T-helper 9 cell (primary cell): ENCODE measurements around the gene SNX4.
"Not testable (repeated sequence)": the region's sequence is repeated elsewhere in the genome, so short reads cannot be mapped to it uniquely, and the experiment has no call there.

Experiments used
- DNase-seq: peaks from one replicate; pipeline ENCODE4 v3.0.0-alpha.2; 2020

The SNX4 gene

DNA sequence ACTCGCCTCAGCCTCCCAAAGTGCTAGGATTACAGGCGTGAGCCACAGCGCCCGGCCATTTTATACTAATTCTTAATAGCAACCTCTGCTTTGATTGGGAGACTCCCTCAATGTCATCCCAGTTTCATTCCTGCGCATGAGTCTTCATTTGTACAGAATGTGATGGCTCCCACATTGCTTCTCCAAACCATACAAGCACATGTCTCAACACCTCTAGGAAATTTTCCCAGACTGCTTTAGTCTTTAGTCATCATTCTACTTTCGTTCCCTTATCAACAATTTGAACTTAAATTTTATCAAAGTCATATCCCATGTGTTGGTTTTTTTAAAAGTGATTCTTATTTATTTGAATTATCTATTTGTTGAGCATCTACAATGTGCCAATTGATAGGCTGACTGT, 58.1 kb downstream of the SNX4 start:
- no peak for DNase-seq

- no peak for DNase-seq
These were observed 59.8 kb downstream of the SNX4 start for GRCh38 chr3:125460233-125460632.

GRCh38 chr3:125443923-125444322, 76.1 kb downstream of the SNX4 start:
- DNase-seq: no peak

DNA sequence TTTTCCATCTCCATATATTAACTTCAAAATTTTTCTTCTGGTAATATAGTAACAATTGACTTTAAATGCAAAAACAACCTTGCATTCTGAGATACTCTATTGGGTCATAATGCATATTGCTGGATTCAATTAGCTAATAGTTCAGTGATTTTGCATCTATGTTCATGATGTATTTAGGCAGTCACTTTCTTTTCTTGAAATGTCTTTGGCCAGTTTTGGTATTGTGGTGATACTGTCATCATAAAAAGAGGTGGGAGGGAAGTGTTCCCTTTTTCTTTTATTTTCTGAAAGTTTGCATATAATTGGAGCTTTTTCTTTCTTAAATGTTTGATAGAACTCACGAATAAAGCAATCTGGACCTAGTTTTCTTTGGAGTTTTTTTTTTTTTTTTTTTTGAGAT, 77.5 kb downstream of the SNX4 start:
- no peak for DNase-seq

- DNase-seq: no peak
These were observed 79.0 kb downstream of the SNX4 start for GRCh38 chr3:125440970-125441369.

DNA sequence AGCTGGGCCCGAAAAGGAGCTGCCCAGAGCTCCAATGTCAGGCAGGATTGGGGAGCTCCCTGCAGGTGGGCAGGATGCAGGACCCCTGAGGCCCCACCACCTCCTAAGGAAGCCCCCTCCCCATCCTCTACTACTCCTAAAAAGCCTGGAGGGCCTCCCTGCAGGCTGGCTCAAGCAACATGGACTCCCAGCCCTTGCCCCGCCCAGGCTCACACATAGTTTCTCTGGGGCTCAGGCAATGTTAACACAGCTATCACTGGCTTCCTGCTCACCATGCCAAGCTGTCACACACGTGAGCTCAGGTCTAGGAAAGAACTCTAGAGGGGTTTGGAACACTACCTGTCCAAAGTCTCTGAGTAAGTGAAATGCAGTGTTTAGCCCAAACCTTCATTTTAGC, 79.4 kb downstream of the SNX4 start:
- DNase-seq: no peak

DNA sequence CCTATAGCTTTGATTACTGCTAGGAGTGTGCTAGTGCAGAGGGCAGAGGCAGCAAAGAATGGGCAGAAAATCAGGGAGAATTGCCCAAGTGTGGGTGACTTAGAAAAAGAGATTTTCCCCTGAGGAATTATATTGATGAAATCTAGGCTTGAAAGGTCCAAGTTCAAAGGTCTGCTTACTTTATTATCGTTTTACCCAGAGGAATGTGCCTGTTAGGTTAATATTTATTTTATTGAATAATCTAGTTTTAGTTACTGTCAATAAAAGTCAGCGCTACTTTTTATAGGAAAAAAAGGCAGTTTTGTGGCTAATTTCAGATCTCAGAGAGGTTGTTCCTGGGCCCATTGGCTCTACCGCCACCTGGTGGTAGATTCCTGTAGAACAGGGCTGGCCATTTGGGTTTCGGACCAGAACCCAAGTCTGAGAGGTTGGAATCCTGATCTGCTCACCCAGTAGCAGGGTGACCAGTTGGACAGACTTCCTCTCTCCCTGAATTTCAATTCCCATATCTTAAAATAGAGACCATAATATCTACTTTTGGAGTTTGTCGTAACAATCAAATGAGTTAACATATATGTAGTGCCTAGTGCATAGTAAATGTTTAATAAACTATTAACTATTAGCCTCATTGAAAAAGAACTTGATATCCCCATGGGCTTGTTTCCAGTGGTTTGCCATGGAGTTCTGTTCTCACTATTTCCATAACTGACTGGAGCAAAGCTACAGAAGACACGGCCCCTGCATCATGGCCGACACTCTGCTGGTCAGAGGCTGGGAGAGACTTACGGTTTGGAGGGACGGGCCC, 82.2 kb downstream of the SNX4 start:
- peak; percentile 62 for DNase-seq

GRCh38 chr3:125436921-125437320, 83.1 kb downstream of the SNX4 start:
- DNase-seq: no peak

DNA sequence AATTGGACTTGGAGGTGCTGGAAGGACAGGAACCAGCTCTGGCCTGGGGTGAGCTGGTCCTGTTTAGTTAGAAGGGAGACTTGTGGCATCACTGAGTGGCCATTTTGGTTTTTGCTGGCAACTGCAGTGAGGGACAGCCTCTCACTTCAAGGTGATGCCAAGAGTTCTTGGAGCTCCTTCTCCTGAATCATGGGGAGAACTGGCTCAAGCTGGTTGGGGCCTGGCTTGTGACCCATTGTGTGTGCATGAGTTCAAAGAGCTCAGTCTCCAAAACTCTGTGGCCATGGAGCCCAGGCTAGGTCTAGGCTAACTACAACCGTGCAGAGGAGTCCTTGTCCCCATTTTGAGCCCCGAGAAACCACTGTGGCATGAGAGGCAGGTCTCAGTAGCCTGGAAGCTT, 84.8 kb downstream of the SNX4 start:
- DNase-seq: no peak

- no peak for DNase-seq
These were observed 85.4 kb downstream of the SNX4 start for GRCh38 chr3:125434582-125435011.

DNA sequence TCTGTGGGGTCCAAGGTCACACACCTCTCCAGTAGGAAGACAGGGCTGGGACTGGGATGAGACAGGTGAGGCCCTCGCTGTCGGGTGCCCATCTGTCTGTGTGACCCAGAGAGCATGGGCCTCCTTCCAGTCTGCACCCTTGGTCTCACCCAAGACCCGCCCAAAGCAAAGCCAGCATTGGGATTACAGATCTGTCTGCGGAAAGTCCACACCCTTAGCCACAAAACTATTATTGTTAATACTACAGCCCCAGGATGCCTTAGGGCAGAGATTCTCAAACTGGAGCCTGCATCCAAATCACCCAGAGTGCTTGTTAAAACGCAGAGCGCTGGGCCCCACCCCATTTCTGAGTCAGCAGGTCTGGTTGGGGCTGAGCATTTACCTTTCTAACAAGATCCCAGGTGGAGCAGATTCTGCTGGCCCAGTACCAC, 86.4 kb downstream of the SNX4 start:
- no peak for DNase-seq

GRCh38 chr3:125433091-125433534, 86.9 kb downstream of the SNX4 start:
- DNase-seq: no peak

DNA sequence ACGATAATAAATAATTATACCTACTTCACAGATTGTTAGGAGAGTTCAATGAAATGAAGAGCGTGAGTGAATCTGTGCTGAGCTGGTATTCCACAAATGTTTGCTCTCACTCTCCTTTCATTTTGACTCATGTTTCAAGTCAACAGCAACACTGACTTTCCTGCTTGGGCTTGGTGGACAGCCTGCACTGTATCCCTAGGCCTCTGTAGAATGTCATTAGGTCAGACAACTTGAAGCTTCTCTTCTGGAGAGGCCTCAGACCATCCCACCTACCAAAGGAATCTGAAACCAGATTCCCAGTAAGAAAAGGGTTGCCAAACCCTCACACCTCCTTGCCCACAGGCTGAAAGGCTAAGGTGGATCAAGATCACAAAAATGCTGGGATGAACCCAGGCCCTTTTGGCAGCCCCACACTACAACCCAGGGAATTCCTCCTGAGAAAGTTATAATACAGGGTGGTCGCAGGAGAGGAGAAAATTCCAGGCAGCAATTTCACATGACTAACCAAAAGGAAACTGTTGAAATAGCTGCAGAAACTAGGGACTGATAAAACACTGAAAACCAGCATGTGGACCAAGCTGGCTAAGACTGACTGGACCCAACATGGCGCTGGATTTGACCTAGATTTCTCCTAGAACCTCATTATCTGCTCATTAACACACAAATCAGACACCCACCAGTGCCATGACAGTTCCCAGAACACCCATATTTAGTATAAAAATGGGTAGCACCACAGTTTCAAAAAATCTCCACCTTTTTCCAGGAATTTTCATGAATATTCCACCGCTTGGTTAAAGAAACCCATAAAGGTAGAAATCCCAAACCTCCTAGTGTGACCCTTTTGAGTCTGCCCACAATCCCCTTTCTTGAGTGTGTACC, 87.9 kb downstream of the SNX4 start:
- DNase-seq: no peak

- no peak for DNase-seq
These were observed 88.6 kb downstream of the SNX4 start for GRCh38 chr3:125431391-125431790.

DNA sequence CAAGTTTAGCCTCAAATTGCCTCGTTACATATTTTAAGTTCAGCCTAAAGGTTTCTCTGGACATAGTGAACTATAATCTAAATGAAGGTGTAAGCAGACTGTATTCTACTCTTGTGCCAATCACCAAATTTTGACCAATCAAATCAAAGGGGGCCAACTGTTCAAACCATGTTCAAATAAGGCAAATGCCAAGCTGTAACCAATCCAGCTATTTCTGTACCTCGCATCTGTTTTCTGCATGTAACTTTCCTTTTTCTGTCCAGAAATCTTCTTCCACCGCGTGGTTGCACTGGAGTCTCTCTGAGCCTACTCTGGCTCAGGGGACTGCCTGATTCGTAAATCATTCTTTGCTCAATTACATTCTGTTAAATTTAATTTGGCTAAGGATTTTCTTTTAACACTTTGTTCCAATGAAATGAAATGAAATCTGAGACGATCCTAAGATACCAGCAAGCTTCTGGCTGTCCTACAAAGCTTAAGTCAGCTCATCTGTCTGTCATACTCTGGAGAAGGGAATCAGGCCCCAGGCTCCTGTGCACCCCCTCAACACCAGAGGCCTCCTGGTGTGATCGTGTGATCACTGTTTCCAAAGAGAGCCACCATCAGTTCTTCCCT, 91.7 kb downstream of the SNX4 start:
- no peak for DNase-seq

DNA sequence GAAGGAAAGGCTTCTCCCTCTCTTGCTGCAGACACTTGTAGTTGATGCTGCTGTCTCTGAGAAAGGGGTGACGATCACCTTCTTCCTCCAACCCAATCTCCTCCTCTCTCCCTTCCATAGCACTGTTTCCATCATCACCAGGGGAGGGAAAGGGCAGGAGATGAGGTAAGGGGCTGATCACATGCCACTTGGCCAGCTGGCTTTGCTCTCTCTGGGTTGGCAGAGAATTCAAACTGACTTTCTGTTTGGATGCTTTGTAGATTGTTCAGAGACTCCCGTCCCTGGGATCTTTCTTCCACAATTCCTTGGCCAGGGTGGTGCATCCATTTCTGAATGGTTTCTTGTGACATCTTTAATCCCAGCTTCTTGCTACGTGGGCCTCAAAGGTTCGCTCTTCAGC, 101.7 kb downstream of the SNX4 start:
- DNase-seq: no peak

DNA sequence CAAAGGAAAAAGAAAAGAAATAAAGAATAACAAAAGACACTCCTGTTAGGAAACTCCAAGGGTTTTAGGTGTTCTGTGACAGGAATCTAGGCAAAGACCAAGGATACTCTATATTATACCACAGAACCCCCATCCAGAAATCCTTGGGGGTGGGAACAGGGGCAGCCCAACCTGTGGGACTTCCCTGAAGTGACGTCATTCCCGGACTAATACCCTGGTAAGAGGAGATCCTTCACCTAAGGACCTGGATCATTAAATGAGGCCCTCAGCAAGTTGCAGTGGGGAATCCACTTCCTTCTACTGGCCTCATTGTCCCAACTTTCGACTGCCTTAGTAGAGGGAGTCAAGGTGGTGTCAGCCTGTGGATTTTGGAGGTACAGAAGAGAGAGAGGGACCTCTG, 103.8 kb downstream of the SNX4 start:
- no peak for DNase-seq

DNA sequence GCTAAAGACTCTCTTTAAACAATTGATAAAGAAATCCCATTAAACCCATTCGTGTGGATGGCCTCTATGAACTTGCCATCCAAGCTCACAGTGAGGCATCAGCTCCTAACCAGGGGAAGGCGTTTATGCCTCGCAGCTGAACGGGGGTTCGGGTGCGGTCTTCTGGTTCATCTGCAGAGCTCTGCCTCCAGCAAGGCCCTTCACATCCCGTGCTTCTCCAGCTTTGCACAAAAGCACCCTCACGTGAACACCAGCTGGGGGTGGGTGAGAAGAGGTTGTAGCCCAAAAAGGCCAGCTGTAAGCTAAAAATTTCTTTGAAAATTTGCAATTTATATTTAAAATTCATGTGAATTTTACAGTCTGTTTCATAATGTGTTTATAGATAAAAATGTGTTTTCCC, 105.3 kb downstream of the SNX4 start:
- no peak for DNase-seq

GRCh38 chr3:125410922-125411321, 109.1 kb downstream of the SNX4 start:
- DNase-seq: no peak

GRCh38 chr3:125406070-125406469, 113.9 kb downstream of the SNX4 start:
- DNase-seq: no peak

- not testable (repeated sequence) for DNase-seq
These were observed 114.5 kb downstream of the SNX4 start for GRCh38 chr3:125405515-125405914.

DNA sequence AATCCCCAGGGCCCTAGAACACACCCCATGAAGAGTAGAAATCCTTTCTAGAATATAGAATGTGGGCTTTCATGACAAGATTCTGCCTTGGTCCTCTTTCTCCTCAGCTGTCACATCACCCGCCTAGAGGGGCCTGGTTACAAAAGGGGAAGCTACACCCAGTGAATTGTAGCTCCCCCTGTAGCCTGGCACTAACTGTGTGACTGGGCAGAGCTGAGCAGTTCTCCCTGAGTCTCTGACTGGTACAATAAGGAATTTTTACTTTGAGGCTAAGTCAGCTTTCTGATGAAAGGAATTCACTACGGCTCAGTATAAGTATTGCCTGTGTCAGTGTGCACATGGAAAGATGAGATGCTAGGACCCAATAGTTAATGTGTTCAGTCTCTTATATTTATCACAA, 116.2 kb downstream of the SNX4 start:
- no peak for DNase-seq

DNA sequence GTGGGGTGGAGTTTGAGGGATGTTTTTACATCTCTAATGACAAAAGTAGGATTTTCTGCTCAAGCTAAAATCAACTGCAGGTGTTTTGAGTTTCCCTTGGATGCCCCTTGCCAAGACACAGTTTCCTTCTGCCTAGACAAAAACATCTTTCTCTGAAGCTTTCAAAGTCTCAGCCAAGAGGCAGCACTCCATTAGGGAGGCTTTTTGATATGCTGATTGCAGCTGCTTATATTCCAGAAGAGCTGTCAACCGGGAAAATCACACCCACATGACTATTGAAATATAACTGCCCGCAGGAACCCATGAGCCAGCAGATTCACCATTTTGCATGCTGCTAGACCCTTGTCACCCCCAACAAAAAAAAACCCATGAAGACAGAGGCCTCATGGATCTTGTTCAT, 117.4 kb downstream of the SNX4 start:
- DNase-seq: no peak

DNA sequence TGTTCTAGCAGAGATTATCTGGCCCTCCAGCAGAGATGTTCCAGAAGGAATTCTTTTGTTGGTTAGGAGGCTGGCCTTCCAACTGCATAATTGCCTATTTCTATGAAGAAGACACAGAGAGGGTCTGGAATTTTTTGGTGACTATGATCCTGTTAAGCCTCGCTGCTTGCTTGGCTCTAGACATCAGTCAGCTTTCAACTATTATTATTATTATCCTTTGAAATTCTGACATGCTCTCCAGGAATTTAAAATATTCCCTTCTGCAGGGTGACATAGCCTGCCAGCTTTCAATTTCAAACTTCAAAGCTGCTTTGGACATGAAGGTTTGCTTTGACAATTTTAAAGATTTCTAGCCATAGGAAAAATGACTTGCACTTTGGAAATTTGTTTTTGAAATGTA, 118.6 kb downstream of the SNX4 start:
- DNase-seq: no peak
